Neuronal stem cell (in vitro differentiated cells): ENCODE data around the gene EDAR.

Experiments used
- DNase-seq: peaks from one replicate; pipeline ENCODE4 v3.0.0-alpha.2; 2013; ENCODE audit warnings: low spot score
- H2AFZ ChIP-seq: one replicate; pipeline ENCODE4 v1.6.1; 2013; ENCODE audit warnings: mild to moderate bottlenecking, low read length, inconsistent platforms
- H2AK5ac ChIP-seq: 2 replicates; pipeline ENCODE4 v1.6.1; 2013; ENCODE audit warnings: low read depth, mild to moderate bottlenecking, inconsistent platforms, low read length, moderate library complexity, mixed read lengths
- H2BK120ac ChIP-seq: 2 replicates; pipeline ENCODE4 v1.6.1; 2013; ENCODE audit warnings: low read depth, mild to moderate bottlenecking, inconsistent platforms, low read length, moderate library complexity, mixed read lengths
- H2BK12ac ChIP-seq: one replicate; pipeline ENCODE4 v1.6.1; 2013; ENCODE audit warnings: low read length, inconsistent platforms
- H2BK15ac ChIP-seq: 2 replicates; pipeline ENCODE4 v1.6.1; 2013; ENCODE audit warnings: mild to moderate bottlenecking, low read length, inconsistent platforms, mixed read lengths
- H2BK5ac ChIP-seq: one replicate; pipeline ENCODE4 v1.6.1; 2013; ENCODE audit warnings: inconsistent platforms, mild to moderate bottlenecking, low read length, moderate library complexity
- H3K14ac ChIP-seq: one replicate; pipeline ENCODE4 v1.6.1; 2013; ENCODE audit warnings: low read length, inconsistent platforms
- H3K18ac ChIP-seq: 2 replicates; pipeline ENCODE4 v1.6.1; 2013; ENCODE audit warnings: low read length, inconsistent platforms
- H3K23ac ChIP-seq: 2 replicates; pipeline ENCODE4 v1.6.1; 2013; ENCODE audit warnings: low read depth, mild to moderate bottlenecking, mixed read lengths, low read length, inconsistent platforms; ENCODE audit not compliant: poor library complexity
- H3K27ac ChIP-seq: replicated peaks from 3 replicates; pipeline ENCODE4 v1.5.1; 2013; ENCODE audit warnings: low read length, inconsistent platforms
- H3K27me3 ChIP-seq, 3 experiments: 2 replicates each; pipeline ENCODE4 v1.6.1; 2013; ENCODE audit warnings: low read length in 3 of 3, mild to moderate bottlenecking in 2 of 3, inconsistent platforms in 1 of 3, low read depth in 1 of 3, mixed read lengths in 1 of 3, moderate library complexity in 1 of 3; ENCODE audit not compliant: control insufficient read depth in 3 of 3, insufficient read depth in 3 of 3
- H3K36me3 ChIP-seq, 2 donors: replicated peaks in 1 of 2; 2 replicates each; pipeline ENCODE4 v1.6.1; 2013; ENCODE audit warnings: low read length in 2 of 2; ENCODE audit not compliant: control insufficient read depth in 2 of 2, insufficient read depth in 2 of 2
- H3K4ac ChIP-seq: 2 replicates; pipeline ENCODE4 v1.6.1; 2013; ENCODE audit warnings: inconsistent platforms, mild to moderate bottlenecking, low read length, moderate library complexity
- H3K4me1 ChIP-seq, 2 donors: 1 replicate in 1 of 2; 2 replicates in 1 of 2; pipeline ENCODE4 v1.6.1; 2013; ENCODE audit warnings: low read length in 2 of 2, low read depth in 1 of 2; ENCODE audit not compliant: control insufficient read depth in 2 of 2, insufficient read depth in 1 of 2
- H3K4me2 ChIP-seq: one replicate; pipeline ENCODE4 v1.6.1; 2013; ENCODE audit warnings: mild to moderate bottlenecking, low read length, inconsistent platforms; ENCODE audit not compliant: insufficient read depth, poor library complexity, severe bottlenecking
- H3K4me3 ChIP-seq, 2 donors: 2 replicates each; pipeline ENCODE4 v1.5.1; 2013; ENCODE audit warnings: low read length in 2 of 2, mild to moderate bottlenecking in 2 of 2, inconsistent platforms in 1 of 2, moderate library complexity in 1 of 2
- H3K79me1 ChIP-seq: one replicate; pipeline ENCODE4 v1.6.1; 2013; ENCODE audit warnings: low read depth, mild to moderate bottlenecking, inconsistent platforms, low read length, moderate library complexity
- H3K9ac ChIP-seq: one replicate; pipeline ENCODE4 v1.6.1; 2013; ENCODE audit warnings: mild to moderate bottlenecking, low read depth, low read length, inconsistent platforms; ENCODE audit not compliant: poor library complexity
- H3K9me3 ChIP-seq, 2 donors: replicated peaks in 1 of 2; 2 replicates each; pipeline versions ENCODE3 to v1.6.1; 2013; ENCODE audit warnings: low read length in 2 of 2, mild to moderate bottlenecking in 2 of 2, inconsistent platforms in 1 of 2, low read depth in 1 of 2, mixed read lengths in 1 of 2, moderate library complexity in 1 of 2; ENCODE audit not compliant: control insufficient read depth in 2 of 2, insufficient read depth in 1 of 2
- H4K8ac ChIP-seq: one replicate; pipeline ENCODE4 v1.6.1; 2013; ENCODE audit warnings: low read depth, mild to moderate bottlenecking, inconsistent platforms, low read length, moderate library complexity
- H4K91ac ChIP-seq: one replicate; pipeline ENCODE4 v1.6.1; 2013; ENCODE audit warnings: low read length, low read depth, mild to moderate bottlenecking, inconsistent platforms; ENCODE audit not compliant: poor library complexity
- WGBS, 2 donors: extraction: QIAGEN DNeasy Blood & Tissue Kit; methylation state at CpG; one replicate each; pipeline ENCODE4 v1.1.7; 2013; ENCODE audit warnings: missing lambda C conversion rate in 2 of 2, mixed read lengths in 1 of 2; ENCODE audit not compliant: insufficient read length in 2 of 2, insufficient replicate concordance in 1 of 2; ENCODE audit errors: extremely low coverage in 2 of 2; 5-methylcytosine and 5-hydroxymethylcytosine counted together

Gene EDAR

GRCh38 chr2:109031476-109032228, 42.6 kb upstream of the EDAR start:
- WGBS, 2 donors = no CpG with 5 or more reads among the region's 51 CpGs
- Histone ChIP-seq H3K14ac (no peak overlapping the region), H3K4me1 (peaks cover 4 to 21% of the 10 kb centered on the region in 2 donors), H2BK120ac (no peak overlapping the region), H3K23ac (peak overlapping the region; percentile 76), H2BK5ac (no peak overlapping the region), H3K4ac (no peak overlapping the region), H3K27ac (no peak overlapping the region), H3K9me3 (peaks cover 0 to 7% of the 10 kb centered on the region in 2 donors), H3K27me3 (peaks cover 0 to 50% (median 10%) of the 10 kb centered on the region in 3 experiments), H2AFZ (peak overlapping the region; percentile 88), H3K79me1 (no peaks in the 10 kb centered on the region), H3K4me2 (peak overlapping the region; percentile 85), H4K91ac (peak overlapping the region; percentile 58), H2BK15ac (peak overlapping the region; percentile 1), H2BK12ac (peak overlapping the region; percentile 64), H2AK5ac (no peak overlapping the region), H3K4me3 (peak overlapping the region; percentile 22 to 72), H4K8ac (no peak overlapping the region), H3K18ac (peak overlapping the region; percentile 92), H3K9ac (peak overlapping the region; percentile 82), H3K36me3 (no peaks in the 10 kb centered on the region)
- DNase-seq = no peak

DNA sequence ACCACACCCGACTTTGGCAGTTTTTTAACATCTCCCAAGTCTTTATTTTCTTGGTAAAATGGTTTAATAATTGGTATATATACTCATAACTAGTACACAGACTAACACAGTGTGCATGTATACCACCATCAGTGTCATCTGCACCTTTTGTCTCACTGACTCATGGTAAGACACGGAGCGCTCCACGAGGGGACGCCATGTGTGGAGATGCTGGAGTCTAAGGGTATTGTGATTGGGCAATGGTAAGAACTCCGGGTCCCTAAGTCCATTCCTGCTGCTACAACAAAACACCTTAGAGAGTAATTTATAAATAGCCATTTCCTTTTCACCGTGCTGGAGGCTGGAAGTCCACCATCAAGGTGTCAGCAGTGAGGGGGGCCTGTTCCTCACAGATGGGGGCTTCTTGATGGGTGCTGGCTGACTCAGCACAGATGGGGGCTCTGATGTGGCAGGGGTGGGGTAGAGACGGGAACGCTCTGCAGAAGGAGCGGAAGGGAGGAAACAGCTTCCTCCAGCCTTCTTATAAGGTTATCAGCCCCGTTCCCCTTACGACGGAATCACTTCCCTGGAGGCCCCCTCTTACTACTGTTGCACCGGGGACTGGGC, 42.0 kb upstream of the EDAR start:
- no peak overlapping the region for H4K91ac ChIP-seq
- peaks cover 0 to 50% (median 10%) of the 10 kb centered on the region in 3 experiments for H3K27me3 ChIP-seq
- no peak overlapping the region for H3K14ac ChIP-seq
- H3K18ac ChIP-seq = peak overlapping the region; percentile 92
- H3K4me1 ChIP-seq = peaks cover 4 to 21% of the 10 kb centered on the region in 2 donors
- H3K36me3 ChIP-seq = no peaks in the 10 kb centered on the region
- no peak overlapping the region for H3K27ac ChIP-seq
- peak overlapping the region; percentile 85 for H3K4me2 ChIP-seq
- H4K8ac ChIP-seq = no peak overlapping the region
- H2AFZ ChIP-seq = peak overlapping the region; percentile 88
- peak overlapping the region; percentile 22 to 72 for H3K4me3 ChIP-seq
- no peak overlapping the region for H2BK120ac ChIP-seq
- H2BK12ac ChIP-seq = peak overlapping the region; percentile 64
- peak overlapping the region; percentile 82 for H3K9ac ChIP-seq
- peak overlapping the region; percentile 1 for H2BK15ac ChIP-seq
- peaks cover 0 to 7% of the 10 kb centered on the region in 2 donors for H3K9me3 ChIP-seq
- H3K4ac ChIP-seq = no peak overlapping the region
- WGBS, 2 donors = no CpG with 5 or more reads among the region's 14 CpGs
- no peak overlapping the region for H2BK5ac ChIP-seq
- DNase-seq = no peak
- H2AK5ac ChIP-seq = no peak overlapping the region
- H3K23ac ChIP-seq = no peak overlapping the region
- no peaks in the 10 kb centered on the region for H3K79me1 ChIP-seq

GRCh38 chr2:109029490-109030201, 40.6 kb upstream of the EDAR start:
- no peak overlapping the region for H3K4me2 ChIP-seq
- H3K36me3 ChIP-seq = no peaks in the 10 kb centered on the region
- H3K18ac ChIP-seq = no peak overlapping the region
- H3K27ac ChIP-seq = no peak overlapping the region
- no peak overlapping the region for H4K8ac ChIP-seq
- H3K23ac ChIP-seq = no peak overlapping the region
- no peak overlapping the region for H3K9ac ChIP-seq
- H2AFZ ChIP-seq = no peak overlapping the region
- WGBS, 2 donors = no CpG with 5 or more reads among the region's 6 CpGs
- no peak overlapping the region for H2BK5ac ChIP-seq
- H3K4ac ChIP-seq = no peak overlapping the region
- no peak overlapping the region for H2BK12ac ChIP-seq
- H3K27me3 ChIP-seq = peaks cover 0 to 54% (median 10%) of the 10 kb centered on the region in 3 experiments
- no peak overlapping the region for H2BK15ac ChIP-seq
- H3K4me3 ChIP-seq = no peak overlapping the region
- no peak for DNase-seq
- H2BK120ac ChIP-seq = no peak overlapping the region
- no peak overlapping the region for H4K91ac ChIP-seq
- peaks cover 0 to 7% of the 10 kb centered on the region in 2 donors for H3K9me3 ChIP-seq
- peaks cover 4 to 21% of the 10 kb centered on the region in 2 donors for H3K4me1 ChIP-seq
- H3K14ac ChIP-seq = no peak overlapping the region
- H2AK5ac ChIP-seq = no peak overlapping the region
- H3K79me1 ChIP-seq = no peaks in the 10 kb centered on the region
